H1 (cell line): ENCODE results near the gene SGCD. TPM values are rescaled to one million over a fixed set of nuclear protein-coding genes. Genes with fewer than 3 reads are reported as not detected.

ENCODE experiments used
- CTCF ChIA-PET: fragments of 300-600 bp; sonication (Branson Sonifier 250); formaldehyde crosslinking; loops from one replicate; lab custom pipeline; 2021; ENCODE audit not compliant: partially characterized antibody; lab: Charles Lee
- POLR2A ChIA-PET: fragments of 300-600 bp; sonication (Branson Sonifier 250); formaldehyde crosslinking; loops from one replicate; lab custom pipeline; 2021; ENCODE audit warnings: inconsistent platforms; ENCODE audit not compliant: partially characterized antibody; lab: Charles Lee
- DNase-seq, 2 experiments: peaks; one replicate each; pipeline versions ENCODE4 v3.0.0 to v3.0.0-alpha.2; 2010 to 2022; ENCODE audit warnings: low spot score in 2 of 2, low read depth in 1 of 2, mixed read lengths in 1 of 2
- FAIRE-seq: peaks from 2 replicates; lab custom pipeline; 2011; peaks lifted over from hg19 to GRCh38; lab: Jason Lieb, UNC
- H2AFZ ChIP-seq: 2 replicates; pipeline ENCODE4 v1.8.1; 2012; ENCODE audit warnings: low read length, inconsistent platforms
- H2AK5ac ChIP-seq: 2 replicates; pipeline ENCODE4 v1.6.1; 2013; ENCODE audit warnings: low read depth, low read length
- H2BK120ac ChIP-seq: replicated peaks from 2 replicates; pipeline ENCODE3; 2013; ENCODE audit warnings: low read depth, low read length, inconsistent platforms
- H2BK12ac ChIP-seq: 2 replicates; pipeline ENCODE4 v1.6.1; 2013; ENCODE audit warnings: low read depth, low read length
- H2BK15ac ChIP-seq: 2 replicates; pipeline ENCODE4 v1.6.1; 2013; ENCODE audit warnings: low read length
- H2BK20ac ChIP-seq: 2 replicates; pipeline ENCODE4 v1.6.1; 2013; ENCODE audit warnings: low read length
- H2BK5ac ChIP-seq: 2 replicates; pipeline ENCODE4 v1.6.1; 2013; ENCODE audit warnings: low read depth, low read length
- H3K14ac ChIP-seq: 2 replicates; pipeline ENCODE4 v1.6.1; 2013; ENCODE audit warnings: inconsistent platforms; ENCODE audit not compliant: insufficient read length
- H3K18ac ChIP-seq: 2 replicates; pipeline ENCODE4 v1.6.1; 2013; ENCODE audit warnings: low read length; ENCODE audit errors: extremely low read depth
- H3K23ac ChIP-seq: 2 replicates; pipeline ENCODE4 v1.6.1; 2013; ENCODE audit warnings: inconsistent platforms; ENCODE audit not compliant: insufficient read length
- H3K23me2 ChIP-seq: 2 replicates; pipeline ENCODE4 v1.6.1; 2013; ENCODE audit warnings: low read depth, low read length
- H3K27ac ChIP-seq: 2 replicates; pipeline ENCODE4 v1.6.1; 2011; ENCODE audit warnings: low read depth, low read length, inconsistent platforms
- H3K27me3 ChIP-seq, 4 experiments: replicated peaks in 1 of 4; 1 replicate in 1 of 4; 2 replicates in 3 of 4; pipeline versions ENCODE4 v1.6.1 to v1.8.1; 2011 to 2013; ENCODE audit warnings: low read length in 3 of 4, mild to moderate bottlenecking in 3 of 4, inconsistent platforms in 2 of 4, mixed read lengths in 2 of 4, moderate library complexity in 1 of 4; ENCODE audit not compliant: control insufficient read depth in 3 of 4, insufficient read depth in 3 of 4; ENCODE audit errors: extremely low read depth in 1 of 4
- H3K36me3 ChIP-seq, 4 experiments: 2 replicates each; pipeline versions ENCODE4 v1.6.1 to v1.8.1; 2011 to 2013; ENCODE audit warnings: mild to moderate bottlenecking in 4 of 4, low read length in 3 of 4, moderate library complexity in 2 of 4, control low read depth in 1 of 4, inconsistent platforms in 1 of 4; ENCODE audit not compliant: insufficient read depth in 4 of 4, control insufficient read depth in 2 of 4
- H3K4ac ChIP-seq: replicated peaks from 2 replicates; pipeline ENCODE3; 2013; ENCODE audit warnings: low read length, low read depth, mixed read lengths, inconsistent platforms; ENCODE audit not compliant: insufficient read length
- H3K4me1 ChIP-seq, 4 experiments: replicated peaks in 1 of 4; 1 replicate in 1 of 4; 2 replicates in 3 of 4; pipeline versions ENCODE4 v1.6.1 to v1.8.1; 2011 to 2013; ENCODE audit warnings: low read length in 3 of 4, inconsistent platforms in 2 of 4, mixed read lengths in 1 of 4; ENCODE audit not compliant: insufficient read depth in 4 of 4, control insufficient read depth in 3 of 4
- H3K4me2 ChIP-seq, 2 experiments: 2 replicates each; pipeline versions ENCODE4 v1.6.1 to v1.8.1; 2011 to 2013; ENCODE audit warnings: low read depth in 2 of 2, low read length in 2 of 2, control low read depth in 1 of 2, inconsistent platforms in 1 of 2, mild to moderate bottlenecking in 1 of 2; ENCODE audit not compliant: insufficient read depth in 1 of 2
- H3K4me3 ChIP-seq, 4 experiments: fragments of 200-600, 300-600 bp in 1 of 4; sonication (generic), shearing (Covaris generic), sonication (Bioruptor Twin) in 1 of 4; 2 replicates each; pipeline versions ENCODE4 v1.5.1 to v1.8.1; 2011 to 2016; ENCODE audit warnings: low read length in 4 of 4, low read depth in 3 of 4, control low read depth in 2 of 4, inconsistent platforms in 2 of 4, mild to moderate bottlenecking in 2 of 4, mixed read lengths in 1 of 4, moderate library complexity in 1 of 4; ENCODE audit not compliant: insufficient read depth in 2 of 4; ENCODE audit errors: extremely low read depth in 1 of 4
- H3K56ac ChIP-seq: replicated peaks from 2 replicates; pipeline ENCODE3; 2013; ENCODE audit warnings: low read depth, mild to moderate bottlenecking, mixed read lengths, low read length, inconsistent platforms; ENCODE audit not compliant: insufficient read length
- H3K79me1 ChIP-seq: 2 replicates; pipeline ENCODE4 v1.6.1; 2013; ENCODE audit warnings: low read depth, low read length, control low read depth
- H3K79me2 ChIP-seq, 2 experiments: 2 replicates each; pipeline versions ENCODE4 v1.6.1 to v1.8.1; 2012 to 2013; ENCODE audit warnings: low read length in 2 of 2, mild to moderate bottlenecking in 2 of 2, inconsistent platforms in 1 of 2; ENCODE audit not compliant: insufficient read depth in 2 of 2, control insufficient read depth in 1 of 2
- H3K9ac ChIP-seq, 4 experiments: replicated peaks in 1 of 4; 1 replicate in 1 of 4; 2 replicates in 3 of 4; pipeline versions ENCODE4 v1.6.1 to v1.8.1; 2011 to 2013; ENCODE audit warnings: low read depth in 3 of 4, low read length in 3 of 4, control low read depth in 2 of 4, mild to moderate bottlenecking in 2 of 4, moderate library complexity in 2 of 4, inconsistent platforms in 1 of 4; ENCODE audit errors: extremely low read depth in 1 of 4
- H3K9me3 ChIP-seq, 2 experiments: 2 replicates each; pipeline versions ENCODE4 v1.6.1 to v1.8.1; 2012 to 2013; ENCODE audit warnings: mild to moderate bottlenecking in 2 of 2, moderate library complexity in 2 of 2, control low read depth in 1 of 2, inconsistent platforms in 1 of 2, low read depth in 1 of 2, low read length in 1 of 2, mixed read lengths in 1 of 2; ENCODE audit not compliant: insufficient read depth in 2 of 2
- H4K20me1 ChIP-seq, 2 experiments: replicated peaks in 1 of 2; 2 replicates each; pipeline versions ENCODE3 to v1.8.1; 2011 to 2013; ENCODE audit warnings: inconsistent platforms in 2 of 2, low read length in 2 of 2, mild to moderate bottlenecking in 1 of 2; ENCODE audit not compliant: insufficient read depth in 2 of 2, control insufficient read depth in 1 of 2
- H4K5ac ChIP-seq: 2 replicates; pipeline ENCODE4 v1.6.1; 2013; ENCODE audit warnings: low read length, low read depth, mixed read lengths, inconsistent platforms; ENCODE audit not compliant: insufficient read length
- H4K8ac ChIP-seq: 2 replicates; pipeline ENCODE4 v1.8.0; 2013; ENCODE audit warnings: mild to moderate bottlenecking, moderate library complexity, low read length, inconsistent platforms; ENCODE audit not compliant: insufficient read depth; ENCODE audit errors: extremely low read depth
- H4K91ac ChIP-seq: replicated peaks from 2 replicates; pipeline ENCODE3; 2013; ENCODE audit warnings: low read length, mixed read lengths, inconsistent platforms; ENCODE audit not compliant: insufficient read length
- EP300 ChIP-seq, 2 experiments: IDR thresholded peaks; 1 replicate in 1 of 2; 2 replicates in 1 of 2; pipeline ENCODE4 v1.6.1; 2011 to 2012; ENCODE audit warnings: low read depth in 2 of 2, low read length in 2 of 2, mild to moderate bottlenecking in 2 of 2, borderline replicate concordance in 1 of 2, inconsistent platforms in 1 of 2, moderate library complexity in 1 of 2
- EZH2 ChIP-seq: fragments of 200-600 bp; sonication (generic); IDR thresholded peaks from 2 replicates; pipeline ENCODE4 v1.7.1; 2012; ENCODE audit warnings: low read depth, mild to moderate bottlenecking, moderate library complexity, low read length, inconsistent platforms; ENCODE audit not compliant: severe bottlenecking
- JUN ChIP-seq: IDR thresholded peaks from 2 replicates; pipeline ENCODE4 v1.6.1; 2011; ENCODE audit warnings: low read depth, mild to moderate bottlenecking, improper control_type of control experiment, low read length
- POLR2A ChIP-seq, 2 experiments: IDR thresholded peaks; 1 replicate in 1 of 2; 2 replicates in 1 of 2; pipeline ENCODE4 v1.6.1; 2011; ENCODE audit warnings: low read depth in 2 of 2, low read length in 2 of 2, mild to moderate bottlenecking in 2 of 2; ENCODE audit errors: control extremely low read depth in 1 of 2
- SIRT6 ChIP-seq: IDR thresholded peaks from one replicate; pipeline ENCODE4 v1.7.1; 2012; ENCODE audit warnings: low read length, inconsistent platforms
- TBP ChIP-seq: IDR thresholded peaks from 2 replicates; pipeline ENCODE4 v1.6.1; 2011; ENCODE audit warnings: low read depth, low read length, improper control_type of control experiment
- WGBS, 2 experiments: shearing (Covaris generic) in 1 of 2; methylation state at CpG; one replicate each; pipeline versions ENCODE4 v1.1.6 to v1.1.7; 2013 to 2015; ENCODE audit warnings: low lambda C conversion rate in 2 of 2, mixed read lengths in 2 of 2, inconsistent platforms in 1 of 2, low coverage in 1 of 2, missing lambda C conversion rate in 1 of 2; ENCODE audit not compliant: insufficient replicate concordance in 2 of 2, insufficient coverage in 1 of 2, insufficient read length in 1 of 2; ENCODE audit errors: extremely low coverage in 1 of 2, missing lambda C conversion rate in 1 of 2; 5-methylcytosine and 5-hydroxymethylcytosine counted together
- polyA plus RNA-seq, 7 experiments: library from polyadenylated mRNA; depleted of rRNA in 3 of 7; stranded (reverse) in 5 of 7; unstranded in 2 of 7; fragments of >200 nt in 5 of 7; fragments of 200-250 nt in 2 of 7; gene quantifications; 1 replicate in 5 of 7; 2 replicates in 1 of 7; 4 replicates in 1 of 7; pipeline versions ENCODE4 v1.2.1 to v1.2.3, GENCODE V29; 2011 to 2013; ENCODE audit warnings: missing spikeins in 2 of 7, mixed read lengths in 2 of 7
- total RNA-seq: library from RNA; stranded (reverse); fragmentation: NEBNext Ultra II Directional; extraction: Animal tissue kit (Norgen Biotek cat#: 25700); gene quantifications from 2 replicates; pipeline ENCODE4 v1.2.1, GENCODE V29; 2021

The SGCD gene
- total and polyA plus RNA-seq, 2 of the 8 experiments (the other 6 are each of a cell fraction or from before 2014, with no cell fraction given): 0.04 to 0.08 TPM

DNA sequence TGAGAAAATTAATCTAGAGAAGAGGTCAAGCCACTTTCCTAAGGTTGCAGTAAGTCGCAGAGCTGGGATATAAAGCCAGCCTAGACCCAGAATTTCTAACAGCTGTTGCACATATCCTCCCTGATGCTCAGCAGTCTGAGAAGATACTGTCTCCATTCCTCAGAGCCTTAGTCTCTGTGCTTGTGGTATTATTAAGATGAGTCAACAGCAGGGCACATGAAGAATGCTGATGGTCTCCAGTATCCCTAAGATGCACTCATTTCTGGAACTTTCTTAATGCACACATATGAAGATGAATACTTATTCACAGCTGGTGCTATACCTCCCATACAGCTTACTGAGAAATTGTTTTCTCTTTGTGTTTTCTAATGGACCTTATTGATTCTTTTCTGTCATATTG, 32.5 kb downstream of the SGCD start:
- no peak overlapping the region for H3K23ac ChIP-seq
- TF ChIP-seq TBP (no peak), EZH2 (no peak), POLR2A (IDR thresholded peaks at IDR 0.05; ENCODE audit: control extremely low read depth in 1 of 2, low read depth in 2 of 2, low read length in 2 of 2) (no peak), SIRT6 (no peak), JUN (no peak), EP300 (IDR thresholded peaks at IDR 0.05; ENCODE audit: borderline replicate concordance in 1 of 2, low read depth in 2 of 2, low read length in 2 of 2) (no peak)
- no peak for FAIRE-seq

More for the DNA sequence above, 32.5 kb downstream of the SGCD start:
- H2BK20ac ChIP-seq: no peak overlapping the region
- no peak overlapping the region for H2BK12ac ChIP-seq
- no peak overlapping the region for H3K4me2 ChIP-seq
- H3K79me2 ChIP-seq: no peaks in the 10 kb centered on the region
- no peaks in the 10 kb centered on the region for H3K23me2 ChIP-seq
- WGBS, 2 experiments: 90% methylated on average over 1 of the region's 1 CpG; no CpG with 5 or more reads in 1 of the 2 experiments
- H2BK120ac ChIP-seq: no peak overlapping the region
- POLR2A ChIA-PET: no interaction called here
- no peak overlapping the region for H3K27ac ChIP-seq
- H2AK5ac ChIP-seq: no peak overlapping the region
- no peak overlapping the region for H3K9ac ChIP-seq
- H4K8ac ChIP-seq: no peak overlapping the region
- DNase-seq: no peak
- H3K36me3 ChIP-seq: no peaks in the 10 kb centered on the region
- H3K27me3 ChIP-seq: no peaks in the 10 kb centered on the region
- no peak overlapping the region for H3K14ac ChIP-seq
- no peaks in the 10 kb centered on the region for H3K4me1 ChIP-seq
- CTCF ChIA-PET: interaction anchor here (0.7 kb wide), 1 partner anchor 30 kb away, joined by 3 read pairs; no protein-coding TSS in a partner anchor
- H4K5ac ChIP-seq: no peak overlapping the region
- no peak overlapping the region for H4K91ac ChIP-seq
- H2AFZ ChIP-seq: no peak overlapping the region
- H3K9me3 ChIP-seq: no peaks in the 10 kb centered on the region
- no peaks in the 10 kb centered on the region for H3K79me1 ChIP-seq
- no peak overlapping the region for H3K4ac ChIP-seq
- H3K18ac ChIP-seq: no peak overlapping the region
- H2BK5ac ChIP-seq: no peak overlapping the region
- no peak overlapping the region for H2BK15ac ChIP-seq
- H4K20me1 ChIP-seq: no peaks in the 10 kb centered on the region
- no peak overlapping the region for H3K56ac ChIP-seq
- no peak overlapping the region for H3K4me3 ChIP-seq
